Measurements from ENCODE around the gene TMEM183A. TPM values are rescaled to one million over a fixed set of nuclear protein-coding genes. Genes with fewer than 3 reads are reported as not detected.

TMEM183A gene
- total RNA-seq, 1 experiment from 2014 or later, result 119 TPM

- Histone ChIP-seq H3K9me3 (ENCODE audit: low read length) (no peaks in the 10 kb centered on the region), H3K79me2 (ENCODE audit: low read length) (no peaks in the 10 kb centered on the region), H3K4me3 (ENCODE audit: low read length) (no peak overlapping the region), H3K4me1 (ENCODE audit: insufficient read depth, low read length) (peaks cover 11% of the 10 kb centered on the region; the same call in 1 of the 2 replicates), H2AFZ (ENCODE audit: low read length) (no peak overlapping the region), H3K27me3 (ENCODE audit: low read length) (no peaks in the 10 kb centered on the region), H3F3A (ENCODE audit: low read length, unreplicated experiment) (no peaks in the 10 kb centered on the region), H3K9me2 (replicated peaks; ENCODE audit: low read length) (no peaks in the 10 kb centered on the region), H4K20me1 (ENCODE audit: low read length) (no peaks in the 10 kb centered on the region), H3K4me2 (ENCODE audit: low read length) (no peak overlapping the region), H3K36me3 (ENCODE audit: low read depth, low read length) (no peaks in the 10 kb centered on the region; the same call in 1 of the 2 replicates), H3K9ac (ENCODE audit: low read length) (no peak overlapping the region), H3K27ac (ENCODE audit: low read length) (no peak overlapping the region)
- TF ChIP-seq, protein P1, sequence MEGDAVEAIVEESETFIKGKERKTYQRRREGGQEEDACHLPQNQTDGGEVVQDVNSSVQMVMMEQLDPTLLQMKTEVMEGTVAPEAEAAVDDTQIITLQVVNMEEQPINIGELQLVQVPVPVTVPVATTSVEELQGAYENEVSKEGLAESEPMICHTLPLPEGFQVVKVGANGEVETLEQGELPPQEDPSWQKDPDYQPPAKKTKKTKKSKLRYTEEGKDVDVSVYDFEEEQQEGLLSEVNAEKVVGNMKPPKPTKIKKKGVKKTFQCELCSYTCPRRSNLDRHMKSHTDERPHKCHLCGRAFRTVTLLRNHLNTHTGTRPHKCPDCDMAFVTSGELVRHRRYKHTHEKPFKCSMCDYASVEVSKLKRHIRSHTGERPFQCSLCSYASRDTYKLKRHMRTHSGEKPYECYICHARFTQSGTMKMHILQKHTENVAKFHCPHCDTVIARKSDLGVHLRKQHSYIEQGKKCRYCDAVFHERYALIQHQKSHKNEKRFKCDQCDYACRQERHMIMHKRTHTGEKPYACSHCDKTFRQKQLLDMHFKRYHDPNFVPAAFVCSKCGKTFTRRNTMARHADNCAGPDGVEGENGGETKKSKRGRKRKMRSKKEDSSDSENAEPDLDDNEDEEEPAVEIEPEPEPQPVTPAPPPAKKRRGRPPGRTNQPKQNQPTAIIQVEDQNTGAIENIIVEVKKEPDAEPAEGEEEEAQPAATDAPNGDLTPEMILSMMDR (conservative IDR thresholded peaks at IDR 0.05; ENCODE audit: low read depth, low read length), result no peak
- no peak for TF ChIP-seq EZH2 (IDR thresholded peaks at IDR 0.05; ENCODE audit: low read length, unreplicated experiment)
- no peak for TF ChIP-seq EZH2phosphoT487 (IDR thresholded peaks at IDR 0.05; ENCODE audit: borderline replicate concordance, low read length)
- intact Hi-C loops (cut with micrococcal nuclease), result no loop called here
- ATAC-seq (no peak), DNase-seq (no peak)
- ChIA-PET CTCF (interaction anchor here (1.0 kb wide), 1 partner anchor 233 kb away, joined by 3 read pairs; no protein-coding TSS in a partner anchor), POLR2A (ENCODE audit: unreplicated experiment) (no interaction called here)
- BruUV-seq (replicated peaks), result no TSS peak
Measured at GRCh38 chr1:203033917-203034316, 26.7 kb downstream of the TMEM183A start.

GRCh38 chr1:203034422-203035110, 27.4 kb downstream of the TMEM183A start:
- Histone ChIP-seq H3K9me3 (ENCODE audit: low read length) (no peaks in the 10 kb centered on the region), H2AFZ (ENCODE audit: low read length) (no peak overlapping the region), H3F3A (ENCODE audit: low read length, unreplicated experiment) (no peaks in the 10 kb centered on the region), H3K27me3 (ENCODE audit: low read length) (no peaks in the 10 kb centered on the region), H3K36me3 (ENCODE audit: low read depth, low read length) (no peaks in the 10 kb centered on the region; the same call in 1 of the 2 replicates), H3K27ac (ENCODE audit: low read length) (no peak overlapping the region), H3K4me1 (ENCODE audit: insufficient read depth, low read length) (peaks cover 11% of the 10 kb centered on the region; the same call in 1 of the 2 replicates), H3K79me2 (ENCODE audit: low read length) (no peaks in the 10 kb centered on the region), H3K9ac (ENCODE audit: low read length) (no peak overlapping the region), H4K20me1 (ENCODE audit: low read length) (no peaks in the 10 kb centered on the region), H3K9me2 (replicated peaks; ENCODE audit: low read length) (no peaks in the 10 kb centered on the region), H3K4me3 (ENCODE audit: low read length) (no peak overlapping the region), H3K4me2 (ENCODE audit: low read length) (no peak overlapping the region)
- no TSS peak for BruUV-seq (replicated peaks)
- DNase-seq (no peak), ATAC-seq (no peak)
- ChIA-PET POLR2A (ENCODE audit: unreplicated experiment) (no interaction called here), CTCF (interaction anchor here (1.0 kb wide), 1 partner anchor 232 kb away, joined by 3 read pairs; no protein-coding TSS in a partner anchor)
- TF ChIP-seq EZH2phosphoT487 (IDR thresholded peaks at IDR 0.05; ENCODE audit: borderline replicate concordance, low read length) (no peak), EZH2 (IDR thresholded peaks at IDR 0.05; ENCODE audit: low read length, unreplicated experiment) (no peak)
- TF ChIP-seq, protein P1 (conservative IDR thresholded peaks at IDR 0.05; ENCODE audit: low read depth, low read length), result no peak
- intact Hi-C loops (cut with micrococcal nuclease), result loop anchor here (5.0 kb wide), 1 partner anchor 93 kb away; the partner anchor contains the start of gene ADORA1

Data from PC-3 (cell line).